H9 (cell line): Measurements from ENCODE around the gene PMEPA1. TPM values are rescaled to one million over a fixed set of nuclear protein-coding genes. Genes with fewer than 3 reads are reported as not detected.

Experiments used
- DNase-seq: peaks from one replicate; pipeline ENCODE4 v3.0.0-alpha.2; 2017
- H2AFZ ChIP-seq: one replicate; pipeline ENCODE4 v1.6.1; 2013; ENCODE audit warnings: mild to moderate bottlenecking, low read length, control low read depth, moderate library complexity
- H2AK5ac ChIP-seq: 2 replicates; pipeline ENCODE4 v1.6.1; 2013; ENCODE audit warnings: low read length, control low read depth, mixed read lengths; ENCODE audit not compliant: insufficient read length
- H2BK120ac ChIP-seq: one replicate; pipeline ENCODE4 v1.6.1; 2013; ENCODE audit warnings: low read depth, mild to moderate bottlenecking, low read length, control low read depth, inconsistent platforms; ENCODE audit not compliant: poor library complexity, severe bottlenecking
- H2BK12ac ChIP-seq: 2 replicates; pipeline ENCODE4 v1.6.1; 2013; ENCODE audit warnings: low read length, control low read depth, mixed read lengths, low read depth; ENCODE audit not compliant: insufficient read length
- H2BK15ac ChIP-seq: 2 replicates; pipeline ENCODE4 v1.6.1; 2013; ENCODE audit warnings: low read depth, low read length, control low read depth
- H2BK20ac ChIP-seq: one replicate; pipeline ENCODE4 v1.6.1; 2013; ENCODE audit warnings: low read depth, mild to moderate bottlenecking, low read length, control low read depth, inconsistent platforms; ENCODE audit not compliant: poor library complexity, severe bottlenecking
- H2BK5ac ChIP-seq: 2 replicates; pipeline ENCODE4 v1.6.1; 2013; ENCODE audit warnings: low read length, control low read depth, mixed read lengths; ENCODE audit not compliant: insufficient read length
- H3K14ac ChIP-seq: 2 replicates; pipeline ENCODE4 v1.6.1; 2013; ENCODE audit warnings: low read length, control low read depth; ENCODE audit not compliant: insufficient read depth
- H3K18ac ChIP-seq: 2 replicates; pipeline ENCODE4 v1.6.1; 2013; ENCODE audit warnings: low read depth, mild to moderate bottlenecking, mixed read lengths, low read length, control low read depth; ENCODE audit not compliant: insufficient read length
- H3K23ac ChIP-seq: 2 replicates; pipeline ENCODE4 v1.6.1; 2013; ENCODE audit warnings: low read length, control low read depth, mixed read lengths, low read depth; ENCODE audit not compliant: insufficient read length
- H3K23me2 ChIP-seq: 2 replicates; pipeline ENCODE4 v1.6.1; 2013; ENCODE audit warnings: low read depth, mild to moderate bottlenecking, mixed read lengths, low read length, control low read depth; ENCODE audit not compliant: insufficient read length, poor library complexity, severe bottlenecking
- H3K27ac ChIP-seq: 2 replicates; pipeline ENCODE4 v1.5.1; 2013; ENCODE audit warnings: low read length, control low read depth, mixed read lengths, low read depth; ENCODE audit not compliant: insufficient read length
- H3K27me3 ChIP-seq: 2 replicates; pipeline ENCODE4 v1.6.1; 2013; ENCODE audit warnings: low read length, control low read depth, inconsistent platforms; ENCODE audit not compliant: insufficient read depth
- H3K4ac ChIP-seq: 2 replicates; pipeline ENCODE4 v1.6.1; 2013; ENCODE audit warnings: low read depth, mild to moderate bottlenecking, control low read depth, inconsistent platforms, low read length, moderate library complexity
- H3K4me1 ChIP-seq: 2 replicates; pipeline ENCODE4 v1.6.1; 2013; ENCODE audit warnings: low read length, control low read depth, inconsistent platforms; ENCODE audit not compliant: insufficient read depth
- H3K4me2 ChIP-seq: 2 replicates; pipeline ENCODE4 v1.6.1; 2013; ENCODE audit warnings: low read length, control low read depth, mixed read lengths; ENCODE audit not compliant: insufficient read length, insufficient read depth
- H3K56ac ChIP-seq: 2 replicates; pipeline ENCODE4 v1.6.1; 2013; ENCODE audit warnings: low read depth, mild to moderate bottlenecking, mixed read lengths, low read length, control low read depth; ENCODE audit not compliant: insufficient read length
- H3K79me1 ChIP-seq: 2 replicates; pipeline ENCODE4 v1.6.1; 2013; ENCODE audit warnings: low read depth, mild to moderate bottlenecking, moderate library complexity, low read length, control low read depth, inconsistent platforms; ENCODE audit not compliant: insufficient read depth, poor library complexity, severe bottlenecking
- H3K79me2 ChIP-seq: 2 replicates; pipeline ENCODE4 v1.6.1; 2013; ENCODE audit warnings: low read length, control low read depth, inconsistent platforms; ENCODE audit not compliant: insufficient read depth
- H3K9ac ChIP-seq: 2 replicates; pipeline ENCODE4 v1.6.1; 2013; ENCODE audit warnings: low read length, control low read depth, mixed read lengths; ENCODE audit not compliant: insufficient read length; ENCODE audit errors: extremely low read depth
- H3K9me3 ChIP-seq: one replicate; pipeline ENCODE4 v1.6.1; 2013; ENCODE audit warnings: low read depth, low read length, inconsistent platforms; ENCODE audit not compliant: control insufficient read depth
- H3T11ph ChIP-seq: one replicate; pipeline ENCODE4 v1.6.1; 2013; ENCODE audit warnings: mild to moderate bottlenecking, low read length, control low read depth, inconsistent platforms
- H4K20me1 ChIP-seq: one replicate; pipeline ENCODE4 v1.6.1; 2013; ENCODE audit not compliant: control insufficient read depth, insufficient read length, insufficient read depth
- H4K5ac ChIP-seq: 2 replicates; pipeline ENCODE4 v1.6.1; 2013; ENCODE audit warnings: low read depth, mild to moderate bottlenecking, mixed read lengths, low read length, control low read depth; ENCODE audit not compliant: insufficient read length
- H4K8ac ChIP-seq: replicated peaks from 2 replicates; pipeline ENCODE4 v1.6.1; 2013; ENCODE audit warnings: low read length, control low read depth, mixed read lengths, low read depth; ENCODE audit not compliant: insufficient read length
- H4K91ac ChIP-seq: 2 replicates; pipeline ENCODE4 v1.6.1; 2013; ENCODE audit warnings: low read depth, mild to moderate bottlenecking, moderate library complexity, mixed read lengths, low read length, control low read depth; ENCODE audit not compliant: insufficient read length
- H3K27ac Mint-ChIP-seq, 3 experiments: 2 replicates in 2 of 3; 3 replicates in 1 of 3; pipeline ENCODE4 v1.8.0; 2020 to 2021; ENCODE audit warnings: mixed read lengths in 3 of 3, mild to moderate bottlenecking in 1 of 3, moderate library complexity in 1 of 3
- H3K27me3 Mint-ChIP-seq: 2 replicates; pipeline ENCODE4 v1.8.0; 2021; ENCODE audit warnings: low read depth, mild to moderate bottlenecking, moderate library complexity, mixed read lengths
- H3K36me3 Mint-ChIP-seq, 3 experiments: 2 replicates in 2 of 3; 3 replicates in 1 of 3; pipeline ENCODE4 v1.8.0; 2020 to 2021; ENCODE audit warnings: low read depth in 3 of 3, mixed read lengths in 3 of 3; ENCODE audit not compliant: insufficient read depth in 1 of 3
- H3K4me1 Mint-ChIP-seq, 2 experiments: 2 replicates each; pipeline ENCODE4 v1.8.0; 2020; ENCODE audit warnings: mixed read lengths in 2 of 2
- H3K4me3 Mint-ChIP-seq, 2 experiments: 2 replicates in 1 of 2; 3 replicates in 1 of 2; pipeline ENCODE4 v1.8.0; 2020 to 2021; ENCODE audit warnings: mild to moderate bottlenecking in 2 of 2, mixed read lengths in 2 of 2, moderate library complexity in 1 of 2
- H3K9me3 Mint-ChIP-seq, 2 experiments: 2 replicates in 1 of 2; 3 replicates in 1 of 2; pipeline ENCODE4 v1.8.0; 2020; ENCODE audit warnings: mild to moderate bottlenecking in 2 of 2, mixed read lengths in 2 of 2, moderate library complexity in 1 of 2
- CTCF ChIP-seq: fragments of 200-600 bp; sonication (generic); conservative IDR thresholded peaks from 3 replicates; pipeline ENCODE4 v1.8.0; 2021; ENCODE audit warnings: antibody characterized with exemption, mild to moderate bottlenecking
- WGBS: extraction: QIAGEN DNeasy Blood & Tissue Kit; methylation state at CpG from one replicate; pipeline ENCODE4 v1.1.7; 2013; ENCODE audit warnings: missing lambda C conversion rate, low lambda C conversion rate, mixed read lengths; ENCODE audit not compliant: insufficient read length; ENCODE audit errors: extremely low coverage; 5-methylcytosine and 5-hydroxymethylcytosine counted together
- total RNA-seq: library from RNA; stranded (reverse); gene quantifications from 2 replicates; pipeline ENCODE4 v1.2.1, GENCODE V29; 2021

PMEPA1 gene
- total RNA-seq, 1 experiment from 2014 or later, result 34.6 TPM

- H3K23ac ChIP-seq, result no peak overlapping the region
- H3K23me2 ChIP-seq, result no peaks in the 10 kb centered on the region
- no peak overlapping the region for H4K5ac ChIP-seq
- H3K9me3 ChIP-seq, result no peaks in the 10 kb centered on the region
- no peaks in the 10 kb centered on the region; a peak in 1 of 5 replicates for H3K9me3 Mint-ChIP-seq
- no peak overlapping the region for H3K4me3 Mint-ChIP-seq
- H3K4me1 ChIP-seq, result no peaks in the 10 kb centered on the region
- no peak overlapping the region for H2BK20ac ChIP-seq
- H2BK12ac ChIP-seq, result no peak overlapping the region
- H2AK5ac ChIP-seq, result no peak overlapping the region
- peaks cover 27 to 28% of the 10 kb centered on the region in 2 experiments for H3K4me1 Mint-ChIP-seq
- no peak overlapping the region for H3K27ac ChIP-seq
- no peak overlapping the region for H2BK120ac ChIP-seq
- H2BK15ac ChIP-seq, result no peak overlapping the region
- H4K20me1 ChIP-seq, result no peaks in the 10 kb centered on the region
- TF ChIP-seq CTCF, result no peak
- no CpG with 5 or more reads among the region's 11 CpGs for WGBS
- H3K18ac ChIP-seq, result no peak overlapping the region
- H3K14ac ChIP-seq, result no peak overlapping the region
- no peaks in the 10 kb centered on the region for H3K79me2 ChIP-seq
- H4K8ac ChIP-seq, result no peak overlapping the region
- H2BK5ac ChIP-seq, result no peak overlapping the region
- H3K27me3 ChIP-seq, result no peaks in the 10 kb centered on the region
- no peak overlapping the region for H4K91ac ChIP-seq
- H3K4me2 ChIP-seq, result no peak overlapping the region
- no peaks in the 10 kb centered on the region for H3K79me1 ChIP-seq
- H3K9ac ChIP-seq, result no peak overlapping the region
- peaks cover 2% of the 10 kb centered on the region for H3K27me3 Mint-ChIP-seq
- no peak for DNase-seq
- H3T11ph ChIP-seq, result no peak overlapping the region
- no peak overlapping the region for H3K4ac ChIP-seq
- no peak overlapping the region for H2AFZ ChIP-seq
- no peaks in the 10 kb centered on the region for H3K36me3 Mint-ChIP-seq
- H3K27ac Mint-ChIP-seq, result no peak overlapping the region
- H3K56ac ChIP-seq, result no peak overlapping the region
Observed at GRCh38 chr20:57742507-57743181, 32.8 kb upstream of the PMEPA1 start.
